SU-DHL-6 (cell line): ENCODE results near the gene COX6B2.

ENCODE experiments used
- H2AFZ ChIP-seq: fragments of 200-600 bp; sonication (generic); 2 replicates; pipeline ENCODE4 v1.6.1; 2014; ENCODE audit warnings: low read depth, mild to moderate bottlenecking, moderate library complexity, mixed read lengths, antibody characterized with exemption, low read length; ENCODE audit not compliant: severe bottlenecking
- H3F3A ChIP-seq: fragments of 200-600 bp; shearing (Covaris generic); 2 replicates; pipeline ENCODE4 v1.6.0; 2016; ENCODE audit warnings: antibody characterized with exemption, mild to moderate bottlenecking; ENCODE audit not compliant: insufficient read depth
- H3K27ac ChIP-seq: fragments of 200-600 bp; sonication (generic); 2 replicates; pipeline ENCODE4 v1.5.1; 2016; ENCODE audit warnings: low read depth, mild to moderate bottlenecking, low read length, moderate library complexity, mixed read lengths
- H3K27me3 ChIP-seq: fragments of 200-600 bp; sonication (generic), shearing (Covaris generic); 2 replicates; pipeline ENCODE4 v1.6.0; 2014; ENCODE audit warnings: mild to moderate bottlenecking, low read length
- H3K36me3 ChIP-seq: fragments of 200-600 bp; sonication (generic); 2 replicates; pipeline ENCODE4 v1.6.1; 2014; ENCODE audit warnings: mild to moderate bottlenecking, low read length, mixed read lengths
- H3K4me2 ChIP-seq: fragments of 300-600, 200-600 bp; shearing (Covaris generic), sonication (generic); 2 replicates; pipeline ENCODE4 v1.6.0; 2014; ENCODE audit warnings: low read length, low read depth, mild to moderate bottlenecking; ENCODE audit not compliant: poor library complexity, severe bottlenecking
- H3K4me3 ChIP-seq: fragments of 200-600 bp; sonication (generic); 2 replicates; pipeline ENCODE4 v1.5.1; 2014; ENCODE audit warnings: antibody characterized with exemption, low read length, mild to moderate bottlenecking, mixed read lengths; ENCODE audit not compliant: insufficient read depth, poor library complexity, severe bottlenecking
- H3K79me2 ChIP-seq: fragments of 200-600 bp; sonication (generic); 2 replicates; pipeline ENCODE4 v1.6.1; 2014; ENCODE audit warnings: mild to moderate bottlenecking, low read length, moderate library complexity; ENCODE audit not compliant: insufficient read depth
- H3K9ac ChIP-seq: fragments of 200-600 bp; sonication (generic); 2 replicates; pipeline ENCODE4 v1.7.0; 2014; ENCODE audit warnings: mild to moderate bottlenecking, low read length
- H3K9me2 ChIP-seq: fragments of 200-600 bp; sonication (generic); replicated peaks from 2 replicates; pipeline ENCODE4 v1.6.1; 2014; ENCODE audit warnings: low read length; ENCODE audit not compliant: insufficient read depth
- H3K9me3 ChIP-seq: fragments of 200-600 bp; sonication (generic); 2 replicates; pipeline ENCODE4 v1.6.1; 2014; ENCODE audit warnings: low read length, mixed read lengths; ENCODE audit not compliant: insufficient read depth
- H4K20me1 ChIP-seq: fragments of 200-600 bp; sonication (generic); 2 replicates; pipeline ENCODE4 v1.6.1; 2014; ENCODE audit warnings: low read depth, mild to moderate bottlenecking, antibody characterized with exemption, low read length, moderate library complexity, mixed read lengths
- EZH2phosphoT487 ChIP-seq: fragments of 200-600 bp; sonication (generic), shearing (Covaris generic); conservative IDR thresholded peaks from 2 replicates; pipeline ENCODE4 v1.6.1; 2018; ENCODE audit warnings: mild to moderate bottlenecking, antibody characterized with exemption, low read length, moderate library complexity, mixed read lengths
- TF ChIP-seq, protein P1 (sequence below): fragments of 200-600 bp; sonication (generic); IDR thresholded peaks from one replicate; pipeline ENCODE4 v1.5.1; 2017; ENCODE audit warnings: antibody characterized with exemption, mild to moderate bottlenecking, low read length, moderate library complexity; ENCODE audit not compliant: insufficient read depth, poor library complexity, severe bottlenecking

Gene COX6B2

DNA sequence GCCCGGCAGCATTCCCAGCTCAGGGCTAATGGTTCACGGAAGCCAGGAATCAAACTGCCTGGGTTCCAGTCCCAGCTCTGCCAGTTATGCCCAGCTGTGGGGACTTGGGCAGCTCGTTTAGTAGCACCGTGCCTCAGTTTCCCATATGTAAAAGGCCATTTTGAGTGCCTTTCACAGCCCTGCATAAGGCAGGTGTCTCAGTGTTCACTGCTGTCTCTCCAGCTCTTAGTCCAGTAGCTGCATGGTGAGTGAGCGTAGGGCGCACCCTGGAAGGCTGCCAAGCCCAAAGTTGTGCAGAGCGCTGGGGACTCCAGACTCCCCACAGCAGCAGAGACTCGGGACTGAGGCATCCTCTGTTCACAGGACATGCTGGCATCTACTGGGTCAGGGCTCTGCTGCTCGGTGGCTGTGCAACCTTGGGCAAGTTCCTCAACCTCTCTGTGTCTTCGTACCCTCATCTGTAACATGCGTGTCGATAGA is 36.7 kb upstream of the COX6B2 start:
- H2AFZ ChIP-seq: no peak overlapping the region
- H3K79me2 ChIP-seq: peaks cover 17% of the 10 kb centered on the region
- no peaks in the 10 kb centered on the region for H3K9me3 ChIP-seq
- H3K4me3 ChIP-seq: no peak overlapping the region
- no peaks in the 10 kb centered on the region for H3K9me2 ChIP-seq
- H3K27ac ChIP-seq: no peak overlapping the region
- no peaks in the 10 kb centered on the region for H3K27me3 ChIP-seq
- H3K9ac ChIP-seq: no peak overlapping the region
- H3K4me2 ChIP-seq: no peak overlapping the region
- H3K36me3 ChIP-seq: peaks cover 28% of the 10 kb centered on the region
- H3F3A ChIP-seq: peaks cover 42% of the 10 kb centered on the region
- peaks cover 26% of the 10 kb centered on the region for H4K20me1 ChIP-seq
- TF ChIP-seq, protein P1, sequence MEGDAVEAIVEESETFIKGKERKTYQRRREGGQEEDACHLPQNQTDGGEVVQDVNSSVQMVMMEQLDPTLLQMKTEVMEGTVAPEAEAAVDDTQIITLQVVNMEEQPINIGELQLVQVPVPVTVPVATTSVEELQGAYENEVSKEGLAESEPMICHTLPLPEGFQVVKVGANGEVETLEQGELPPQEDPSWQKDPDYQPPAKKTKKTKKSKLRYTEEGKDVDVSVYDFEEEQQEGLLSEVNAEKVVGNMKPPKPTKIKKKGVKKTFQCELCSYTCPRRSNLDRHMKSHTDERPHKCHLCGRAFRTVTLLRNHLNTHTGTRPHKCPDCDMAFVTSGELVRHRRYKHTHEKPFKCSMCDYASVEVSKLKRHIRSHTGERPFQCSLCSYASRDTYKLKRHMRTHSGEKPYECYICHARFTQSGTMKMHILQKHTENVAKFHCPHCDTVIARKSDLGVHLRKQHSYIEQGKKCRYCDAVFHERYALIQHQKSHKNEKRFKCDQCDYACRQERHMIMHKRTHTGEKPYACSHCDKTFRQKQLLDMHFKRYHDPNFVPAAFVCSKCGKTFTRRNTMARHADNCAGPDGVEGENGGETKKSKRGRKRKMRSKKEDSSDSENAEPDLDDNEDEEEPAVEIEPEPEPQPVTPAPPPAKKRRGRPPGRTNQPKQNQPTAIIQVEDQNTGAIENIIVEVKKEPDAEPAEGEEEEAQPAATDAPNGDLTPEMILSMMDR: no peak
- no peak for TF ChIP-seq EZH2phosphoT487

DNA sequence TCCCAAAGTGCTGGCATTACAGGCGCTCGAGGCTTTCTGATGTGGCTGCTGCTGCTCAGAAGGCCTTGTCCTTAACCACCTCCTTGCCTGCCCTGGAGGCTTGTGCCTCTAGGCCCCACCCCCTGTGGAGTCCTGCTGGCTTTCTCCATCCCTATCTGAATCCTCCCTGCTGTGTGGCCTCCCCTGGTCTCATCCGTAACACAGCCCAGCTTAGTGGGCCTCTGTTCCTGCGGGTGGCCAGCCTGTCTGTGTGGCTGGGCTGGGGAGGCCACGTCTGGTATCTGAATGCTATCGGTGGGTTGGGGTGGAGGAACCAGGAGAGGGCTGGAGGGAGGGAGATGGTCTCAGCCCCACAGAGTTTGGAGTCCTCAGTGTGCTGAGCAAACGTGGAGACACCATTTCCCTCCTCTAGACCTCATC is 36.0 kb upstream of the COX6B2 start:
- Histone ChIP-seq H3K4me2 (no peak overlapping the region), H3K27ac (no peak overlapping the region), H3F3A (peaks cover 44% of the 10 kb centered on the region)

DNA sequence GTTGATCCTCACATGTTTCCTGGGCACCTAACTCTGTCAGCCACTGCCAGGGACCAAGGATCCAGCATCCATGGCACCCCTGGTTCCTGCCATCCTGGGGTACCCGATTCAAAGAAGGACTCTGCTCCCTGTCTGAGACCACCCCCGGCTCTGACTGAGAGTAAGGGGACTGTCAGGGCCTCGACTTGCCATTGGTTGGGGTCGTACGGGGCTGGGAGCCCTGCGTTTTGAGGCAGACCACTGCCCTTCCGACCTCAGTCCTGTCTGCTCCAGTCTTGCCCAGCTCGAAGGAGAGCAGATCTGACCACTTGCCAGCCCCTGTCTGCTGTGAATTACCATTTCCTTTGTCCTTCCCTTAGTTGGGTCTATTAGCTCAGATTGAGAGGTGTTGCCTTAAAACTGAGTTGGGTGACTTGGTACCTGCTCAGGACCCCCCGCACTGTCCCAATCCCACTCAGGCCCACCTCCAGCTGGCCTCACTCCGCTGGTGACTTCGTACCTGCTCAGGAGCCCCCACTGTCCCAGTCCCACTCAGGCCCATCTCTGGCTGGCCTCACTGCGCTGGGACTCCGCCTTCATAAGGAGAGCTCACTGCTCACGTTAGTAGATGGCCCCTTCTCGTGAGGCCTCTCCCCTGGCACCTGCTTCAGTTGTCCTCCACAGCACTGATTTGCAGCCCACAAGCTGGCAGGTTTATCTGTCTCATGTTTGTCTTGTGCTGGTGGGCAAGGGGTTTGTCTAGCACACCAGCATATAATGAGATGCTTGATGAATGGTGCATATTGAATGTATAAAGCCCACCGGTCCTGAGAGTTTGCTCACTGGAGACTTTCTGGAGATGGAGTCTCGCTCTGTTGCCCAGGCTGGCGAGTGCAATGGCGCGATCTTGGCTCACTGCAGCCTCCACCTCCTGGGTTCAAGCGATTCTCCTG is 35.1 kb upstream of the COX6B2 start:
- no peak overlapping the region for H3K27ac ChIP-seq
- peaks cover 49% of the 10 kb centered on the region for H3F3A ChIP-seq
- H3K4me2 ChIP-seq: no peak overlapping the region
- H3K36me3 ChIP-seq: peaks cover 31% of the 10 kb centered on the region
- H2AFZ ChIP-seq: no peak overlapping the region
- H3K9ac ChIP-seq: no peak overlapping the region
- peaks cover 26% of the 10 kb centered on the region for H4K20me1 ChIP-seq
- H3K9me2 ChIP-seq: no peaks in the 10 kb centered on the region
- TF ChIP-seq, protein P1: no peak
- no peak for TF ChIP-seq EZH2phosphoT487
- H3K79me2 ChIP-seq: peaks cover 21% of the 10 kb centered on the region
- H3K4me3 ChIP-seq: no peak overlapping the region
- H3K27me3 ChIP-seq: no peaks in the 10 kb centered on the region
- H3K9me3 ChIP-seq: no peaks in the 10 kb centered on the region

More for the DNA sequence above, 36.0 kb upstream of the COX6B2 start:
- no peaks in the 10 kb centered on the region for H3K27me3 ChIP-seq
- TF ChIP-seq, protein P1: no peak
- no peak for TF ChIP-seq EZH2phosphoT487
- no peak overlapping the region for H2AFZ ChIP-seq
- no peaks in the 10 kb centered on the region for H3K9me2 ChIP-seq
- peaks cover 21% of the 10 kb centered on the region for H3K79me2 ChIP-seq
- H4K20me1 ChIP-seq: peaks cover 26% of the 10 kb centered on the region
- H3K9ac ChIP-seq: no peak overlapping the region
- peaks cover 31% of the 10 kb centered on the region for H3K36me3 ChIP-seq
- no peak overlapping the region for H3K4me3 ChIP-seq
- no peaks in the 10 kb centered on the region for H3K9me3 ChIP-seq
